ENCODE data around the gene FBXO44.

Gene FBXO44

GRCh38 chr1:11661103-11661502 is 6.4 kb downstream of the FBXO44 start:
- DNase-seq (ENCODE audit: low read depth), result no peak
- in situ Hi-C loops (cut with HindIII; ENCODE audit: low sequenced_read_pairs), result loop anchor here (10.0 kb wide), 1 partner anchor 54 kb away; no protein-coding TSS in a partner anchor
- H3K4me3 ChIP-seq (ENCODE audit: low read depth, low read length), result no peak overlapping the region
- no peak for TF ChIP-seq CTCF (IDR thresholded peaks at IDR 0.05; ENCODE audit: low read depth, low read length, missing control alignments)

GRCh38 chr1:11664336-11665065 is 9.8 kb downstream of the FBXO44 start:
- TF ChIP-seq CTCF (IDR thresholded peaks at IDR 0.05; ENCODE audit: low read depth, low read length, missing control alignments), result no peak
- peak overlapping the region; percentile 38 for H3K4me3 ChIP-seq (ENCODE audit: low read depth, low read length)
- in situ Hi-C loops (cut with HindIII; ENCODE audit: low sequenced_read_pairs), result loop anchor here (10.0 kb wide), 1 partner anchor 50 kb away; no protein-coding TSS in a partner anchor
- no peak for DNase-seq (ENCODE audit: low read depth)

GRCh38 chr1:11668516-11668915 is 13.8 kb downstream of the FBXO44 start:
- no peak for DNase-seq (ENCODE audit: low read depth)
- in situ Hi-C loops (cut with HindIII; ENCODE audit: low sequenced_read_pairs), result loop anchor here (10.0 kb wide), 1 partner anchor 46 kb away; no protein-coding TSS in a partner anchor
- no peak for TF ChIP-seq CTCF (IDR thresholded peaks at IDR 0.05; ENCODE audit: low read depth, low read length, missing control alignments)
- H3K4me3 ChIP-seq (ENCODE audit: low read depth, low read length), result no peak overlapping the region

GRCh38 chr1:11670747-11671146 is 16.1 kb downstream of the FBXO44 start:
- no peak for TF ChIP-seq CTCF (IDR thresholded peaks at IDR 0.05; ENCODE audit: low read depth, low read length, missing control alignments)
- in situ Hi-C loops (cut with HindIII; ENCODE audit: low sequenced_read_pairs), result no loop called here
- no peak overlapping the region for H3K4me3 ChIP-seq (ENCODE audit: low read depth, low read length)
- DNase-seq (ENCODE audit: low read depth), result no peak

- no peak overlapping the region for H3K4me3 ChIP-seq (ENCODE audit: low read depth, low read length)
- no peak for DNase-seq (ENCODE audit: low read depth)
- in situ Hi-C loops (cut with HindIII; ENCODE audit: low sequenced_read_pairs), result no loop called here
- no peak for TF ChIP-seq CTCF (IDR thresholded peaks at IDR 0.05; ENCODE audit: low read depth, low read length, missing control alignments)
Observed at GRCh38 chr1:11671205-11671543, 16.5 kb downstream of the FBXO44 start.

- in situ Hi-C loops (cut with HindIII; ENCODE audit: low sequenced_read_pairs), result no loop called here
- DNase-seq (ENCODE audit: low read depth), result no peak
- no peak for TF ChIP-seq CTCF (IDR thresholded peaks at IDR 0.05; ENCODE audit: low read depth, low read length, missing control alignments)
- no peak overlapping the region for H3K4me3 ChIP-seq (ENCODE audit: low read depth, low read length)
Observed at GRCh38 chr1:11671544-11672286, 17.0 kb downstream of the FBXO44 start.
